GM12875 (cell line): ENCODE results near the gene TAF3.
A peak's percentile ranks its signal among the peaks of the same experiment; 100 is the strongest.

Experiments used
- H3K4me3 ChIP-seq: one replicate; pipeline ENCODE4 v1.5.1; 2011; ENCODE audit warnings: low read depth, low read length, control low read depth
- TF ChIP-seq, protein P1 (sequence below): IDR thresholded peaks from 2 replicates; pipeline ENCODE4 v1.5.1; 2011; ENCODE audit warnings: low read depth, mild to moderate bottlenecking, control low read depth, inconsistent platforms, low read length, moderate library complexity, borderline replicate concordance; ENCODE audit not compliant: insufficient read depth

Gene TAF3

DNA sequence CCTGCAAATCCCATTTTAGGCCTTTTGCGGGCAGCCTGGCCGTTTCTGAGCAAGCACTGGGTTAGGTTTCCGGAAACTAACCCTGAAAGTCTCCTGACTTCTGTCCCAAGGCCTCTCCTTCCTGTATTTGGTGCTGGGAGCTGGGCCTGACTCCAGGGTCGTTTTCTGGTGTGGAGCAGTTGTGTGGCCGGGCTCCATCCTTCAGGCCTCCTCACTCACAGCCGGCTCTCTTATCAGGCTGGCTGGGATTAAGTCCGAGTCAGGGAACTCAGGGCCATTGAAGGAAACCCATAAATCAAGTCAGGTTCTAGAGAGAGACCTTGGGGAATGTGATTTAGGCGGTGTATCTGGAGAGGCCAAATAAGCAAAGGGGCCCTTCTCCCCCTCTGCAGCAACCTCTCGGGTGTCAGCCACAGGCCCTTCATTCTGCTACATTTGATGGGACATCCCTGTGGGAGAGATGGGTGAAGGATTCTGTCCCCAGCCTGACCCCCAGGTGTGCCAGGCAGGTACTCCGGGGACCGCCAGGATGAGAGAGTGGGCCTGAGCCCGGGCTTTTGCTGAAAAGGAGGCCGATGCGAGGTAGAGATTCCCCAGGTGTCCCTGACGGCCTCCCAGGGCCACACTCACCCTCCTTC is 239.4 kb downstream of the TAF3 start:
- TF ChIP-seq, protein P1, sequence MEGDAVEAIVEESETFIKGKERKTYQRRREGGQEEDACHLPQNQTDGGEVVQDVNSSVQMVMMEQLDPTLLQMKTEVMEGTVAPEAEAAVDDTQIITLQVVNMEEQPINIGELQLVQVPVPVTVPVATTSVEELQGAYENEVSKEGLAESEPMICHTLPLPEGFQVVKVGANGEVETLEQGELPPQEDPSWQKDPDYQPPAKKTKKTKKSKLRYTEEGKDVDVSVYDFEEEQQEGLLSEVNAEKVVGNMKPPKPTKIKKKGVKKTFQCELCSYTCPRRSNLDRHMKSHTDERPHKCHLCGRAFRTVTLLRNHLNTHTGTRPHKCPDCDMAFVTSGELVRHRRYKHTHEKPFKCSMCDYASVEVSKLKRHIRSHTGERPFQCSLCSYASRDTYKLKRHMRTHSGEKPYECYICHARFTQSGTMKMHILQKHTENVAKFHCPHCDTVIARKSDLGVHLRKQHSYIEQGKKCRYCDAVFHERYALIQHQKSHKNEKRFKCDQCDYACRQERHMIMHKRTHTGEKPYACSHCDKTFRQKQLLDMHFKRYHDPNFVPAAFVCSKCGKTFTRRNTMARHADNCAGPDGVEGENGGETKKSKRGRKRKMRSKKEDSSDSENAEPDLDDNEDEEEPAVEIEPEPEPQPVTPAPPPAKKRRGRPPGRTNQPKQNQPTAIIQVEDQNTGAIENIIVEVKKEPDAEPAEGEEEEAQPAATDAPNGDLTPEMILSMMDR, result no peak
- H3K4me3 ChIP-seq, result peak overlapping the region; percentile 87

GRCh38 chr10:8058274-8059111 is 240.2 kb downstream of the TAF3 start:
- no peak overlapping the region for H3K4me3 ChIP-seq
- TF ChIP-seq, protein P1, result no peak

GRCh38 chr10:8059191-8059936 is 241.1 kb downstream of the TAF3 start:
- TF ChIP-seq, protein P1, result no peak
- peak overlapping the region; percentile 21 for H3K4me3 ChIP-seq

DNA sequence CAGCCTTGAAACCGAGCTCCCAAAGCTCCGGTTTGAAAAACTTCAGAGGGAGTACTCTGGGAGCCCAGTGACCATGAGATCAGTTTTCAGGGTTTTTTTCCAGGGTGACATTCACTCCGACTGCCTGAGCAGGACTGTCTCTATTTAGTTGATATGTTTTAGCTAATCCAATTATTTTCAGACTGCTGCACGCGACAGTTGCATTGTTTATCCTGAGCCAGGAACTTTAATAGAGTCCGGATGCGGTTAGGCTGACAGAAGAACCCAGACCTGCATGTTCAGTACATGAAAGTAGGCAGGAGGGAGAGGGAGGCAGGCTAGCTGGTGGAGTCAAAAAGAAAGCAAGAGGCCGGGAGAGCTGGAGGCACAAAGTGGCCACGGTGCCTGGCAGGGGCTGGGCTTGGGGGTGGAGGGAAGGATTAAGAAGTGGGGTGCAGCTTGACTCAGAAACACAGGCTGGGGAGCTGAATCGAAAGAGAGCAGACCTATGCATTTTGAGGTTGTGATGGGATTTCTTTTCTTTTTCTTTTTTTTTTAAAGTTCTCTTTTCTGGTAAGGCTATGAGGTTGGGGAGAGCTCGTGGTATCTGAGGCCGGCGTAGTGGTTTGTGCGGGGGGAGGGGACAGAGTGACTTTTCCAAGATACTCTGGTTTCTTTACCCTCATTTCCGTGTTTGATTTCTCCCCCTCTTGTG is 241.9 kb downstream of the TAF3 start:
- H3K4me3 ChIP-seq, result peak overlapping the region; percentile 38
- TF ChIP-seq, protein P1, result no peak

DNA sequence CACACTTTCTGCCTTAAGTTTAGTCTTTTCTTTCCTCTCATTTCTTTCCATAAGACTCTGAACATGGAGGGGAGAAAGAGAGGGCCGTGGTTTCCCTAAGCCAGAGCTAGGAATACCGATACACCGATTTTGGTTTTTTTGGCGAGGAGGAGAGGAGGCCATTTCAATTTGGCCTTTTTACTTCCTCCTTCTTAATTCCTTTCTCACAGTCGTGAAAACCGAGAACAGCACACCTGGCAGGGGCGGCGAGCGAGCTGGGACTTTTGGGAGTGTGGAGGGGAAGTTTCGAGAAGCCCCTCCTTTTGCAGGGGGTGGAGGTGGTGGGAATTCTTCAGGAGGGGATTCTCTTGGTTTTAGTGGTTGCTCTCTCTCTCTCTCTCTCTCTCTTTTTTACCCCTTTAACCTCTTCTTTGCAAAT is 242.4 kb downstream of the TAF3 start:
- TF ChIP-seq, protein P1, result no peak
- peak overlapping the region; percentile 38 for H3K4me3 ChIP-seq

- TF ChIP-seq, protein P1, result no peak
- peak overlapping the region; percentile 21 for H3K4me3 ChIP-seq
Measured at GRCh38 chr10:8061274-8062211, 243.2 kb downstream of the TAF3 start.
